ENCODE results near the gene NGLY1. TPM values are rescaled to one million over a fixed set of nuclear protein-coding genes. Genes with fewer than 3 reads are reported as not detected.

The NGLY1 gene
- total and polyA plus RNA-seq, 9 of the 15 experiments (the other 6 are each of a cell fraction or from before 2014, with no cell fraction given) = 52.2 to 124 (median 87.6) TPM

DNA sequence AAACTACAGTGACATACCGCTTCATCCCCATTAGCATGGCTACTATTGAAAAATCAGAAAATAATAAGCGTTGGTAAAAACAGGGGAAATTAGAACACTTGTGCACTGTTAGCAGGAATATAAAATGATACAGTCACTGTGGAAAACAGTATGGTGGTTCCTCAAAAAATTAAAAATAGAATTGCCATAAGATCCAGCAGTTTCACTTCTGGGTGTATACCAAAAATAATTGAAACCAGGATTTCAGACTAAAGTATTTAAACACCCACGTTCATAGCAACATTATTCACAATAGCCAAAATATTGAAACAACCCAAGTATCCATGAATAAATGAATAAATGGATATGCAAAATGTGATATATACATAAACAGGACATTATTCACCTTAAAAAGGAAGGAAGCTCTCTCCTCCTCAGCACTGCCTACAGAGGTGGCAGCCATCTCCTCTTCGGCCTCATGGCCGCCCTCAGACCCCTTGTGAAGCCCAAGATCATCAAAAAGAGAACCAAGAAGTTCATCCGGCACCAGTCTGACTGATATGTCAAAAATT, 34.1 kb downstream of the NGLY1 start (continued):
- TF ChIP-seq, protein P1, sequence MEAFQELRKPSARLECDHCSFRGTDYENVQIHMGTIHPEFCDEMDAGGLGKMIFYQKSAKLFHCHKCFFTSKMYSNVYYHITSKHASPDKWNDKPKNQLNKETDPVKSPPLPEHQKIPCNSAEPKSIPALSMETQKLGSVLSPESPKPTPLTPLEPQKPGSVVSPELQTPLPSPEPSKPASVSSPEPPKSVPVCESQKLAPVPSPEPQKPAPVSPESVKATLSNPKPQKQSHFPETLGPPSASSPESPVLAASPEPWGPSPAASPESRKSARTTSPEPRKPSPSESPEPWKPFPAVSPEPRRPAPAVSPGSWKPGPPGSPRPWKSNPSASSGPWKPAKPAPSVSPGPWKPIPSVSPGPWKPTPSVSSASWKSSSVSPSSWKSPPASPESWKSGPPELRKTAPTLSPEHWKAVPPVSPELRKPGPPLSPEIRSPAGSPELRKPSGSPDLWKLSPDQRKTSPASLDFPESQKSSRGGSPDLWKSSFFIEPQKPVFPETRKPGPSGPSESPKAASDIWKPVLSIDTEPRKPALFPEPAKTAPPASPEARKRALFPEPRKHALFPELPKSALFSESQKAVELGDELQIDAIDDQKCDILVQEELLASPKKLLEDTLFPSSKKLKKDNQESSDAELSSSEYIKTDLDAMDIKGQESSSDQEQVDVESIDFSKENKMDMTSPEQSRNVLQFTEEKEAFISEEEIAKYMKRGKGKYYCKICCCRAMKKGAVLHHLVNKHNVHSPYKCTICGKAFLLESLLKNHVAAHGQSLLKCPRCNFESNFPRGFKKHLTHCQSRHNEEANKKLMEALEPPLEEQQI (IDR thresholded peaks at IDR 0.05) = no peak
- TF ChIP-seq STAG1 (CRISPR knock-in tag; IDR thresholded peaks at IDR 0.05; ENCODE audit: borderline replicate concordance) = no peak

GRCh38 chr3:25748189-25748588, 35.1 kb downstream of the NGLY1 start:
- Histone ChIP-seq H3K4me2 (ENCODE audit: insufficient read depth, low read length) (no peak overlapping the region), H3K9me3 (replicated peaks; ENCODE audit: control insufficient read depth, insufficient read depth, low read depth, low read length) (no peaks in the 10 kb centered on the region), H4K20me1 (replicated peaks; ENCODE audit: control insufficient read depth, insufficient read depth, low read length) (no peaks in the 10 kb centered on the region), H3K9me1 (ENCODE audit: control insufficient read depth, insufficient read depth, low read length) (no peaks in the 10 kb centered on the region), H2AFZ (ENCODE audit: low read depth, low read length) (no peak overlapping the region), H3K27me3 (ENCODE audit: control insufficient read depth in 2 of 2, insufficient read depth in 2 of 2, low read length in 2 of 2) (no peaks in the 10 kb centered on the region), H3K79me2 (ENCODE audit: control insufficient read depth, insufficient read depth, low read length) (peaks cover 6% of the 10 kb centered on the region; the same call in 2 of the 3 replicates), H3K27ac (ENCODE audit: extremely low read depth, low read depth, low read length) (no peak overlapping the region), H3K36me3 (ENCODE audit: control insufficient read depth, insufficient read depth, low read length) (peaks cover 90% of the 10 kb centered on the region), H3K4me1 (replicated peaks in 1 of 2; ENCODE audit: control insufficient read depth in 2 of 2, insufficient read depth in 2 of 2, low read length in 2 of 2) (no peaks in the 10 kb centered on the region), H3K4me3 (no peak overlapping the region), H3K9ac (ENCODE audit: insufficient read depth in 1 of 2, low read depth in 2 of 2, low read length in 2 of 2) (no peak overlapping the region)
- intact Hi-C loops (cut with micrococcal nuclease) = no loop called here
- WGBS (ENCODE audit: insufficient coverage, low coverage, missing lambda C conversion rate) = 94% methylated on average over 3 of the region's 3 CpGs
- POLR2A ChIA-PET = interaction anchor here (0.8 kb wide), 1 partner anchor 17 kb away, joined by 3 read pairs; no protein-coding TSS in a partner anchor
- in situ Hi-C loops (cut with MboI) = no loop called here
- FAIRE-seq (no peak), ATAC-seq (no peak), DNase-seq (ENCODE audit: extremely low read depth in 1 of 4, low spot score in 3 of 4) (no peak)
- BruUV-seq (replicated peaks) = no TSS peak
- CTCF ChIA-PET (ENCODE audit: low intra/inter-chr PET ratio) = no interaction called here
- TF ChIP-seq MAFG (tag; conservative IDR thresholded peaks at IDR 0.05) (no peak), NRF1 (conservative IDR thresholded peaks at IDR 0.05 in 1 of 2, IDR thresholded peaks at IDR 0.05 in 1 of 2) (no peak), ZNF184 (CRISPR knock-in tag; IDR thresholded peaks at IDR 0.05) (no peak), NCOA1 (IDR thresholded peaks at IDR 0.05; ENCODE audit: low read depth) (no peak), ZNF778 (CRISPR knock-in tag; IDR thresholded peaks at IDR 0.05) (no peak), TEAD4 (IDR thresholded peaks at IDR 0.05; ENCODE audit: low read length) (no peak), TEAD4 (CRISPR knock-in tag; IDR thresholded peaks at IDR 0.05; ENCODE audit: borderline replicate concordance) (no peak), FOXM1 (IDR thresholded peaks at IDR 0.05; ENCODE audit: low read depth) (no peak), FOXM1 (CRISPR knock-in tag; IDR thresholded peaks at IDR 0.05; ENCODE audit: low read depth) (no peak)
- TF ChIP-seq, protein P2, sequence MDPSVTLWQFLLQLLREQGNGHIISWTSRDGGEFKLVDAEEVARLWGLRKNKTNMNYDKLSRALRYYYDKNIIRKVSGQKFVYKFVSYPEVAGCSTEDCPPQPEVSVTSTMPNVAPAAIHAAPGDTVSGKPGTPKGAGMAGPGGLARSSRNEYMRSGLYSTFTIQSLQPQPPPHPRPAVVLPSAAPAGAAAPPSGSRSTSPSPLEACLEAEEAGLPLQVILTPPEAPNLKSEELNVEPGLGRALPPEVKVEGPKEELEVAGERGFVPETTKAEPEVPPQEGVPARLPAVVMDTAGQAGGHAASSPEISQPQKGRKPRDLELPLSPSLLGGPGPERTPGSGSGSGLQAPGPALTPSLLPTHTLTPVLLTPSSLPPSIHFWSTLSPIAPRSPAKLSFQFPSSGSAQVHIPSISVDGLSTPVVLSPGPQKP (CRISPR knock-in tag; IDR thresholded peaks at IDR 0.05) = no peak
